ENCODE measurements around the gene FXYD6.
A peak's percentile ranks its signal among the peaks of the same experiment; 100 is the strongest.
"Not testable (repeated sequence)": the region's sequence is repeated elsewhere in the genome, so short reads cannot be mapped to it uniquely, and the experiment has no call there.

Gene FXYD6

DNA sequence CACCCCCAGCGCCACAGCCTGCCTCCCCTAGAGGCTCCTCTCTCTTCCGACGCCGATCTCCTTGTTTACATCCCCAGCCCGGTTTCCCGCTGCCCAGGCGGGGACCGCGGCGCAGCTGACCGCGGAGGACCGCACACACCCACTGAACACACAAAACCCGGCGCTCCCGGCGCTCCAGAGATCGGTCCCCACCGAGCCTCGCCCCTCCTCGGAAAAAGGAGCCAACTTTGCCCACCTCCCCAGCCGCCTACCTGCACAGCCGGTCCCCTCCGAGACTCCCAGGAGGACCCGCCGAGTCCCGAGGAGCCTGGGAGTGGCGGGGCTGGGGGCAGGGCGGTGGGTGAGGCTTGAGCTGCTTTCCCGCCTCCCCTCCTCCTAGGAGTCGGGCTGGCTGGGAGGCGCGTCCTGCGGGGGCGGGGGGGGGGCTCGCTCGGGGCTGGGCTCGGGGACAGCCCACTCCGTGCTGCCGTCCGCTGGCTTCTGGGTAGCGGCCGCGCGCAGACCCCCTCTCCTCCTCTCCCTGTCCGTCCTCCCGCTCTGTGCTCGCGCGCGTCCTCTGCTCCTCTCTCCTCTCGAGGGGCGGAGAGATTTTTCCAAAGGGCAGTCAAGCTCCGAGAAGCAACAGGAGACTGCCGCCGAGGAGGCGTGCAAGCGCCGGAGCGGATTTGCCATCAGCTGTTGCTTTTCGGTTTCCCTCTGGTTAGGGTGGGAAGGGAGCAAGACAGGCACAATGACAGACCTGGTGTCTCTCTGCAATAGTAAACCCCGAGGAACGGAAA is at the start of gene FXYD6:
FXYD6 (minus strand) TSS at position 318 of the 779 bp plus-strand sequence. CDS start 33,882 bp downstream, outside the sequence.
- Histone ChIP-seq H3K27me3 (replicated peaks; ENCODE audit: insufficient read depth, low read length) (peaks cover 99% of the 10 kb centered on the region), H3K27ac (ENCODE audit: low read length) (no peak within 1 kb of the TSS), H3K79me2 (ENCODE audit: low read length) (no peaks in the 10 kb centered on the region), H3F3A (ENCODE audit: insufficient read depth, low read length) (no peaks in the 10 kb centered on the region), H2AFZ (ENCODE audit: low read length) (no peak within 1 kb of the TSS), H3K4me1 (ENCODE audit: low read length) (peaks cover 7% of the 10 kb centered on the region; the same call in 1 of the 2 replicates), H3K36me3 (replicated peaks; ENCODE audit: insufficient read depth, low read length) (no peaks in the 10 kb centered on the region), H3K9me3 (replicated peaks; ENCODE audit: insufficient read depth, low read length) (no peaks in the 10 kb centered on the region), H3K4me3 (ENCODE audit: low read length) (no peak within 1 kb of the TSS), H3K9me2 (replicated peaks; ENCODE audit: insufficient read depth, low read length) (no peaks in the 10 kb centered on the region), H3K4me2 (ENCODE audit: low read depth, low read length) (no peak within 1 kb of the TSS), H4K20me1 (ENCODE audit: insufficient read depth, low read length) (peaks cover 3% of the 10 kb centered on the region; the same call in 1 of the 2 replicates), H3K9ac (ENCODE audit: low read length) (no peak within 1 kb of the TSS)
- DNase-seq: no peak
- no peak for TF ChIP-seq EZH2phosphoT487 (IDR thresholded peaks at IDR 0.05; ENCODE audit: low read length)
- TF ChIP-seq EZH2 (optimal IDR thresholded peaks at IDR 0.05; ENCODE audit: low read depth, low read length): no peak
- TF ChIP-seq CTCF (IDR thresholded peaks at IDR 0.05; ENCODE audit: low read length): no peak

- H3K27ac ChIP-seq (ENCODE audit: low read length); H3K27me3 ChIP-seq (replicated peaks; ENCODE audit: insufficient read depth, low read length); H3K9me2 ChIP-seq (replicated peaks; ENCODE audit: insufficient read depth, low read length); DNase-seq; H3K9ac ChIP-seq (ENCODE audit: low read length); H3K9me3 ChIP-seq (replicated peaks; ENCODE audit: insufficient read depth, low read length); H3F3A ChIP-seq (ENCODE audit: insufficient read depth, low read length); H3K4me2 ChIP-seq (ENCODE audit: low read depth, low read length); H3K4me1 ChIP-seq (ENCODE audit: low read length); H3K4me3 ChIP-seq (ENCODE audit: low read length); H4K20me1 ChIP-seq (ENCODE audit: insufficient read depth, low read length); H3K36me3 ChIP-seq (replicated peaks; ENCODE audit: insufficient read depth, low read length); H3K79me2 ChIP-seq (ENCODE audit: low read length); H2AFZ ChIP-seq (ENCODE audit: low read length): not testable (repeated sequence)
Measured at GRCh38 chr11:117926166-117926565, 49.7 kb upstream of the FXYD6 start.

DNA sequence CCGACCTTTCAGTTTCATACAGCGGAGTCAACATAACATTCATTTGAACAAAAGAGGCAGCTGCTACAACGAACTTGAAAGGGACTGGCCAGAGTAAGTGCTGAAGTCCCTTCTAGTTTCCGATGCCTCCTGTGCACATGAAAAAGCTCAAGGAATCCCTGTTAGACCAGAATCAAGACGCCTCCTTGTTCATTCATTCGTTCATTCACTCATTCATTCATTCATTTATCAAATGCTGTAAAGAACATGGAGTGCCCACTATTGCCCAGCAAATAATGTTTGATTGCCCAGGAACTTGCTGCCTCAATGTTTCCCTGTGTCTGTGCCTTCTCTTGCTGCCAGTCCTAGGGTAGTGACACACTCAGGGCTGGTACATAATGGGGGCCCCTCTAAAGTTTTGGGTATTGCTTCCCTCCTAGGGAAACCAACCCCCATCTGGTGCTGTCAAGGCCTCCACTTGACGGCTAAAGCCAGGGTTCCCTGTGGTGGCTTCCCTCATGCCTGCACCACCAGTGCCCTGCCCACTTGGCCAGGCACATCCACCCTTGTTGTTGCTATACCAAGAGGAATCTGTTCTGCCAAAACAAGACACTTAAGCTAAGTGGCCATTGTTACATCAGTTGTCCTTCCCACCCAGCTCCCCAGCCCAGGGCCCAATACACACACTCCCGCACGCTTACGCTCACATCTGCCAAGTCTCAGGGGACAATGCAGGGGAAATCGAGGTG is 48.9 kb upstream of the FXYD6 start:
- no peaks in the 10 kb centered on the region for H3K4me1 ChIP-seq (ENCODE audit: low read length)
- H3K4me3 ChIP-seq (ENCODE audit: low read length): no peak overlapping the region
- H3K27me3 ChIP-seq (replicated peaks; ENCODE audit: insufficient read depth, low read length): no peaks in the 10 kb centered on the region; the same call in 1 of the 2 replicates
- no peaks in the 10 kb centered on the region for H3F3A ChIP-seq (ENCODE audit: insufficient read depth, low read length)
- H3K79me2 ChIP-seq (ENCODE audit: low read length): no peaks in the 10 kb centered on the region
- H3K27ac ChIP-seq (ENCODE audit: low read length): no peak overlapping the region
- peak; percentile 39 for DNase-seq
- H3K9ac ChIP-seq (ENCODE audit: low read length): no peak overlapping the region
- no peaks in the 10 kb centered on the region for H3K36me3 ChIP-seq (replicated peaks; ENCODE audit: insufficient read depth, low read length)
- H3K9me2 ChIP-seq (replicated peaks; ENCODE audit: insufficient read depth, low read length): no peaks in the 10 kb centered on the region
- no peaks in the 10 kb centered on the region for H4K20me1 ChIP-seq (ENCODE audit: insufficient read depth, low read length)
- TF ChIP-seq CTCF (IDR thresholded peaks at IDR 0.05; ENCODE audit: low read length) (no peak), EZH2phosphoT487 (IDR thresholded peaks at IDR 0.05; ENCODE audit: low read length) (no peak), EZH2 (optimal IDR thresholded peaks at IDR 0.05; ENCODE audit: low read depth, low read length) (no peak)
- H3K4me2 ChIP-seq (ENCODE audit: low read depth, low read length): no peak overlapping the region
- H3K9me3 ChIP-seq (replicated peaks; ENCODE audit: insufficient read depth, low read length): no peaks in the 10 kb centered on the region
- H2AFZ ChIP-seq (ENCODE audit: low read length): no peak overlapping the region
